ENCODE measurements around the gene SMURF1. TPM values are rescaled to one million over a fixed set of nuclear protein-coding genes. Genes with fewer than 3 reads are reported as not detected.
A peak's percentile ranks its signal among the peaks of the same experiment; 100 is the strongest.

SMURF1 gene
- total RNA-seq, result 51.3 and 55.1 TPM in 2 replicates

- H3K4me3 ChIP-seq (ENCODE audit: low read depth, low read length), result peak within 1 kb of the TSS; percentile 81
- no peak for DNase-seq (ENCODE audit: low read depth)
- no peak for TF ChIP-seq CTCF (IDR thresholded peaks at IDR 0.05; ENCODE audit: insufficient read depth, low read length, poor library complexity, severe bottlenecking)
- H3K27me3 ChIP-seq (ENCODE audit: control insufficient read depth, insufficient read depth, low read length), result no peaks in the 10 kb centered on the region
- H3K36me3 ChIP-seq (ENCODE audit: control insufficient read depth, insufficient read depth, low read length), result no peaks in the 10 kb centered on the region
These were observed at the start of gene SMURF1 for GRCh38 chr7:99143853-99144672. SMURF1 (minus strand) TSS chr7:99144108; CDS start chr7:99143780, 328 bp downstream.

- no peak for DNase-seq (ENCODE audit: low read depth)
- H3K4me3 ChIP-seq (ENCODE audit: low read depth, low read length), result no peak overlapping the region
- TF ChIP-seq CTCF (IDR thresholded peaks at IDR 0.05; ENCODE audit: insufficient read depth, low read length, poor library complexity, severe bottlenecking), result no peak
- H3K36me3 ChIP-seq (ENCODE audit: control insufficient read depth, insufficient read depth, low read length), result no peaks in the 10 kb centered on the region
- no peaks in the 10 kb centered on the region for H3K27me3 ChIP-seq (ENCODE audit: control insufficient read depth, insufficient read depth, low read length)
These were observed 48.1 kb upstream of the SMURF1 start for GRCh38 chr7:99191869-99192596.

- TF ChIP-seq CTCF (IDR thresholded peaks at IDR 0.05; ENCODE audit: insufficient read depth, low read length, poor library complexity, severe bottlenecking), result no peak
- H3K27me3 ChIP-seq (ENCODE audit: control insufficient read depth, insufficient read depth, low read length), result no peaks in the 10 kb centered on the region
- no peak overlapping the region for H3K4me3 ChIP-seq (ENCODE audit: low read depth, low read length)
- H3K36me3 ChIP-seq (ENCODE audit: control insufficient read depth, insufficient read depth, low read length), result no peaks in the 10 kb centered on the region
- DNase-seq (ENCODE audit: low read depth), result no peak
These were observed 46.6 kb upstream of the SMURF1 start for GRCh38 chr7:99190359-99191009.

- no peak for TF ChIP-seq CTCF (IDR thresholded peaks at IDR 0.05; ENCODE audit: insufficient read depth, low read length, poor library complexity, severe bottlenecking)
- Histone ChIP-seq H3K4me3 (ENCODE audit: low read depth, low read length) (no peak overlapping the region), H3K36me3 (ENCODE audit: control insufficient read depth, insufficient read depth, low read length) (no peaks in the 10 kb centered on the region), H3K27me3 (ENCODE audit: control insufficient read depth, insufficient read depth, low read length) (no peaks in the 10 kb centered on the region)
- no peak for DNase-seq (ENCODE audit: low read depth)
These were observed 45.3 kb upstream of the SMURF1 start for GRCh38 chr7:99189222-99189621.

- TF ChIP-seq CTCF (IDR thresholded peaks at IDR 0.05; ENCODE audit: insufficient read depth, low read length, poor library complexity, severe bottlenecking), result no peak
- Histone ChIP-seq H3K4me3 (ENCODE audit: low read depth, low read length) (no peak overlapping the region), H3K27me3 (ENCODE audit: control insufficient read depth, insufficient read depth, low read length) (no peaks in the 10 kb centered on the region), H3K36me3 (ENCODE audit: control insufficient read depth, insufficient read depth, low read length) (no peaks in the 10 kb centered on the region)
- no peak for DNase-seq (ENCODE audit: low read depth)
These were observed 44.3 kb upstream of the SMURF1 start for GRCh38 chr7:99188221-99188620.

Measured in kidney epithelial cell (primary cell).